Testis (tissue), 2 donors: Measurements from ENCODE around the gene HCFC1R1.

Experiments used
- POLR2A ChIP-seq: fragments of 450-650 bp; IDR thresholded peaks from one replicate; pipeline ENCODE4 v1.6.1; 2017; ENCODE audit warnings: antibody characterized with exemption, mild to moderate bottlenecking, moderate library complexity
- TF ChIP-seq, protein P1 (sequence below), 3 experiments: fragments of 450-650 bp in 2 of 3; fragments of 200-600 bp in 1 of 3; sonication (generic) in 1 of 3; IDR thresholded peaks; one replicate each; pipeline ENCODE4 v1.5.1; 2016 to 2019; ENCODE audit warnings: antibody characterized with exemption in 3 of 3, mild to moderate bottlenecking in 2 of 3, moderate library complexity in 1 of 3

DNA sequence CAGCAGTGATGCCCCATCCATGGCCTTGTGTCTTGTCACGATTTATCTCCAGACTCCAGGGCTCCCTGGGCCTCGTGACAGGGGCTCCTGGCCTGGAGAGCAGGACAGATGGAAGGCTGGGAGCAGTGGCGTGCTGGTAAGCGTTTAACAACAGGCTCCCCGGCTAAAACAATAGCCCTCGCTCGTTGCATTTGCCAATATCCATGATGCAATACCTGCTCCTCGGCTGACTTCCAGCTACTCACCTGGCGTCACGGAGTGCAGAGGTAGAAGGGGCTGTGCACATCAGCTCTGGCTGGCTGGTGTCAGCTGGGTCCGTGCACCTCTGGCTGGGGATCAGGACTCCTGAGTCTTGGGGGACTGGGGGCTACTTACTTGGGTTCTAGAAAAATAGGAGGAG is 14.5 kb upstream of the HCFC1R1 start:
- TF ChIP-seq POLR2A, result no peak
- TF ChIP-seq, protein P1, sequence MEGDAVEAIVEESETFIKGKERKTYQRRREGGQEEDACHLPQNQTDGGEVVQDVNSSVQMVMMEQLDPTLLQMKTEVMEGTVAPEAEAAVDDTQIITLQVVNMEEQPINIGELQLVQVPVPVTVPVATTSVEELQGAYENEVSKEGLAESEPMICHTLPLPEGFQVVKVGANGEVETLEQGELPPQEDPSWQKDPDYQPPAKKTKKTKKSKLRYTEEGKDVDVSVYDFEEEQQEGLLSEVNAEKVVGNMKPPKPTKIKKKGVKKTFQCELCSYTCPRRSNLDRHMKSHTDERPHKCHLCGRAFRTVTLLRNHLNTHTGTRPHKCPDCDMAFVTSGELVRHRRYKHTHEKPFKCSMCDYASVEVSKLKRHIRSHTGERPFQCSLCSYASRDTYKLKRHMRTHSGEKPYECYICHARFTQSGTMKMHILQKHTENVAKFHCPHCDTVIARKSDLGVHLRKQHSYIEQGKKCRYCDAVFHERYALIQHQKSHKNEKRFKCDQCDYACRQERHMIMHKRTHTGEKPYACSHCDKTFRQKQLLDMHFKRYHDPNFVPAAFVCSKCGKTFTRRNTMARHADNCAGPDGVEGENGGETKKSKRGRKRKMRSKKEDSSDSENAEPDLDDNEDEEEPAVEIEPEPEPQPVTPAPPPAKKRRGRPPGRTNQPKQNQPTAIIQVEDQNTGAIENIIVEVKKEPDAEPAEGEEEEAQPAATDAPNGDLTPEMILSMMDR (IDR thresholded peaks at IDR 0.05), result no peak
